GM21619 (cell line): Measurements from ENCODE around the gene ELMO3.

ENCODE experiments used
- ATAC-seq: cut with Tn5 transposase; IDR thresholded peaks from one replicate; pipeline ENCODE4 v1.9.1; 2021; ENCODE audit not compliant: unreplicated experiment

ELMO3 gene

GRCh38 chr16:67199011-67199807 is at the start of gene ELMO3:
Gene ELMO3, plus strand, starts transcription at chr16:67199131. Its CDS starts 196 bp downstream, at chr16:67199327.
- no peak for ATAC-seq

GRCh38 chr16:67149276-67150046 is 49.5 kb upstream of the ELMO3 start:
- ATAC-seq: no peak

- ATAC-seq: peak; percentile 34
Observed at GRCh38 chr16:67150047-67150832, 48.7 kb upstream of the ELMO3 start.

GRCh38 chr16:67150833-67151396 is 48.0 kb upstream of the ELMO3 start, which contains the start of gene B3GNT9:
Gene B3GNT9, minus strand, starts transcription at chr16:67150998. Its CDS starts 513 bp downstream, at chr16:67150485.
- peak; percentile 39 for ATAC-seq

GRCh38 chr16:67151431-67152097 is 47.4 kb upstream of the ELMO3 start:
- no peak for ATAC-seq

GRCh38 chr16:67154578-67155294 is 44.2 kb upstream of the ELMO3 start:
- ATAC-seq: no peak

GRCh38 chr16:67155295-67156142 is 43.4 kb upstream of the ELMO3 start:
- ATAC-seq: no peak

GRCh38 chr16:67156143-67156844 is 42.6 kb upstream of the ELMO3 start:
- ATAC-seq: no peak

- ATAC-seq: no peak
Observed at GRCh38 chr16:67157106-67157748, 41.7 kb upstream of the ELMO3 start.

- ATAC-seq: no peak
Observed at GRCh38 chr16:67157892-67158635, 40.9 kb upstream of the ELMO3 start.

GRCh38 chr16:67158637-67159600 is 40.0 kb upstream of the ELMO3 start:
- peak; percentile 34 for ATAC-seq

GRCh38 chr16:67161595-67162058 is 37.3 kb upstream of the ELMO3 start:
- no peak for ATAC-seq

GRCh38 chr16:67162506-67163163 is 36.3 kb upstream of the ELMO3 start:
- ATAC-seq: no peak

- ATAC-seq: no peak
Observed at GRCh38 chr16:67163164-67163998, 35.5 kb upstream of the ELMO3 start.
